ENCODE measurements around the gene PLEKHG1.

DNA sequence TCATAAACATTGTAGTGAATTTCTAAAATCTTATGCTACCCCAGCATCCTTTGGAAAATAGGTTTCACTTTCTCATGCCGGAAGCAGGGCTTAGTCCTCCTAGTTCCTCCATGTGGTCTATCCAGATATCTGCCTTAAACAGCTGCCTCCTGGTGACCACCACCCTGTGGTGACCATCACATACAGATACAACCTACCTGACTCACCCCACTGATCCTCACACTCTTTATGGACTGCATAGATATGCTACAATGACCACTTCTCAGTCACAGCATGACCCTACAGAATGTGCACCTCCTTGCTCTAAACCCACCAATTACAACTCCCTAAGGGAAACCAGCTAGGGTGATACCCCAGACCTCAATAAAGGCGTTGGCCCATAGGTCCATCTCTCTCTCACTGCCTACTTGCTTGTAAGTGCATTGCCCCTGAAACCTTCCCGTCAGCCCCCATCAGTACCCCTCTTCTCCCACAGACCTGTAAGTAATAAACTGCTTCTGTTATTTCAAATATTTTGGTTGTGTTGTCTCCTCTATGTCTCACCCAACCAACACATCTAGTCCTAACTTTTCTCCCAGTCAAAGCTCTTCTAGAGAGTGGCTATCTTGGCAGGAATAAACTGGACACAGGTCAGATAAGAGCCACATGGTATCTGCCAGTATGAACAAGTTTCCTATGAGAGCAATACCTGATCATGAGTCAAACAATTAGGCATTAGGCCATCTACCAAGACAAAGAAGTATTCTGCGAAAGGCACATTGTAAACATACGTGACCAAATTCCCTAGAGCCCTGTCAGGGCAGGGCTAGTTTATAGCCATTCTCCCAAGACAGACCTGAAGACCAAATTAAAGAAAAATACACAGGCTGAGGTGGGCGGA is 39.4 kb upstream of the PLEKHG1 start:
- TF ChIP-seq, protein P1, sequence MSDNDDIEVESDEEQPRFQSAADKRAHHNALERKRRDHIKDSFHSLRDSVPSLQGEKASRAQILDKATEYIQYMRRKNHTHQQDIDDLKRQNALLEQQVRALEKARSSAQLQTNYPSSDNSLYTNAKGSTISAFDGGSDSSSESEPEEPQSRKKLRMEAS (IDR thresholded peaks at IDR 0.05), result no peak
- TF ChIP-seq, protein P2, sequence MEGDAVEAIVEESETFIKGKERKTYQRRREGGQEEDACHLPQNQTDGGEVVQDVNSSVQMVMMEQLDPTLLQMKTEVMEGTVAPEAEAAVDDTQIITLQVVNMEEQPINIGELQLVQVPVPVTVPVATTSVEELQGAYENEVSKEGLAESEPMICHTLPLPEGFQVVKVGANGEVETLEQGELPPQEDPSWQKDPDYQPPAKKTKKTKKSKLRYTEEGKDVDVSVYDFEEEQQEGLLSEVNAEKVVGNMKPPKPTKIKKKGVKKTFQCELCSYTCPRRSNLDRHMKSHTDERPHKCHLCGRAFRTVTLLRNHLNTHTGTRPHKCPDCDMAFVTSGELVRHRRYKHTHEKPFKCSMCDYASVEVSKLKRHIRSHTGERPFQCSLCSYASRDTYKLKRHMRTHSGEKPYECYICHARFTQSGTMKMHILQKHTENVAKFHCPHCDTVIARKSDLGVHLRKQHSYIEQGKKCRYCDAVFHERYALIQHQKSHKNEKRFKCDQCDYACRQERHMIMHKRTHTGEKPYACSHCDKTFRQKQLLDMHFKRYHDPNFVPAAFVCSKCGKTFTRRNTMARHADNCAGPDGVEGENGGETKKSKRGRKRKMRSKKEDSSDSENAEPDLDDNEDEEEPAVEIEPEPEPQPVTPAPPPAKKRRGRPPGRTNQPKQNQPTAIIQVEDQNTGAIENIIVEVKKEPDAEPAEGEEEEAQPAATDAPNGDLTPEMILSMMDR (IDR thresholded peaks at IDR 0.05; ENCODE audit: low read depth, low read length, missing input control), result no peak
- TF ChIP-seq RXRA (IDR thresholded peaks at IDR 0.05) (no peak), ATF3 (IDR thresholded peaks at IDR 0.05) (no peak), TAF1 (conservative IDR thresholded peaks at IDR 0.05) (no peak), GABPA (IDR thresholded peaks at IDR 0.05 in 1 of 2, conservative IDR thresholded peaks at IDR 0.05 in 1 of 2) (no peak), HNF4A (conservative IDR thresholded peaks at IDR 0.05) (no peak), YY1 (IDR thresholded peaks at IDR 0.05) (no peak), FOXA1 (IDR thresholded peaks at IDR 0.05) (no peak)
- TF ChIP-seq, protein P3, sequence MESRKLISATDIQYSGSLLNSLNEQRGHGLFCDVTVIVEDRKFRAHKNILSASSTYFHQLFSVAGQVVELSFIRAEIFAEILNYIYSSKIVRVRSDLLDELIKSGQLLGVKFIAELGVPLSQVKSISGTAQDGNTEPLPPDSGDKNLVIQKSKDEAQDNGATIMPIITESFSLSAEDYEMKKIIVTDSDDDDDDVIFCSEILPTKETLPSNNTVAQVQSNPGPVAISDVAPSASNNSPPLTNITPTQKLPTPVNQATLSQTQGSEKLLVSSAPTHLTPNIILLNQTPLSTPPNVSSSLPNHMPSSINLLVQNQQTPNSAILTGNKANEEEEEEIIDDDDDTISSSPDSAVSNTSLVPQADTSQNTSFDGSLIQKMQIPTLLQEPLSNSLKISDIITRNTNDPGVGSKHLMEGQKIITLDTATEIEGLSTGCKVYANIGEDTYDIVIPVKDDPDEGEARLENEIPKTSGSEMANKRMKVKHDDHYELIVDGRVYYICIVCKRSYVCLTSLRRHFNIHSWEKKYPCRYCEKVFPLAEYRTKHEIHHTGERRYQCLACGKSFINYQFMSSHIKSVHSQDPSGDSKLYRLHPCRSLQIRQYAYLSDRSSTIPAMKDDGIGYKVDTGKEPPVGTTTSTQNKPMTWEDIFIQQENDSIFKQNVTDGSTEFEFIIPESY (IDR thresholded peaks at IDR 0.05), result no peak
- TF ChIP-seq, protein P4, sequence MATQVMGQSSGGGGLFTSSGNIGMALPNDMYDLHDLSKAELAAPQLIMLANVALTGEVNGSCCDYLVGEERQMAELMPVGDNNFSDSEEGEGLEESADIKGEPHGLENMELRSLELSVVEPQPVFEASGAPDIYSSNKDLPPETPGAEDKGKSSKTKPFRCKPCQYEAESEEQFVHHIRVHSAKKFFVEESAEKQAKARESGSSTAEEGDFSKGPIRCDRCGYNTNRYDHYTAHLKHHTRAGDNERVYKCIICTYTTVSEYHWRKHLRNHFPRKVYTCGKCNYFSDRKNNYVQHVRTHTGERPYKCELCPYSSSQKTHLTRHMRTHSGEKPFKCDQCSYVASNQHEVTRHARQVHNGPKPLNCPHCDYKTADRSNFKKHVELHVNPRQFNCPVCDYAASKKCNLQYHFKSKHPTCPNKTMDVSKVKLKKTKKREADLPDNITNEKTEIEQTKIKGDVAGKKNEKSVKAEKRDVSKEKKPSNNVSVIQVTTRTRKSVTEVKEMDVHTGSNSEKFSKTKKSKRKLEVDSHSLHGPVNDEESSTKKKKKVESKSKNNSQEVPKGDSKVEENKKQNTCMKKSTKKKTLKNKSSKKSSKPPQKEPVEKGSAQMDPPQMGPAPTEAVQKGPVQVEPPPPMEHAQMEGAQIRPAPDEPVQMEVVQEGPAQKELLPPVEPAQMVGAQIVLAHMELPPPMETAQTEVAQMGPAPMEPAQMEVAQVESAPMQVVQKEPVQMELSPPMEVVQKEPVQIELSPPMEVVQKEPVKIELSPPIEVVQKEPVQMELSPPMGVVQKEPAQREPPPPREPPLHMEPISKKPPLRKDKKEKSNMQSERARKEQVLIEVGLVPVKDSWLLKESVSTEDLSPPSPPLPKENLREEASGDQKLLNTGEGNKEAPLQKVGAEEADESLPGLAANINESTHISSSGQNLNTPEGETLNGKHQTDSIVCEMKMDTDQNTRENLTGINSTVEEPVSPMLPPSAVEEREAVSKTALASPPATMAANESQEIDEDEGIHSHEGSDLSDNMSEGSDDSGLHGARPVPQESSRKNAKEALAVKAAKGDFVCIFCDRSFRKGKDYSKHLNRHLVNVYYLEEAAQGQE (IDR thresholded peaks at IDR 0.05), result no peak

Data from liver (tissue), 3 donors.